ENCODE data around the gene RIN3. TPM values are rescaled to one million over a fixed set of nuclear protein-coding genes. Genes with fewer than 3 reads are reported as not detected.

The RIN3 gene
- total RNA-seq, 2 donors from 2014 or later, result 8.8 to 41.6 TPM

DNA sequence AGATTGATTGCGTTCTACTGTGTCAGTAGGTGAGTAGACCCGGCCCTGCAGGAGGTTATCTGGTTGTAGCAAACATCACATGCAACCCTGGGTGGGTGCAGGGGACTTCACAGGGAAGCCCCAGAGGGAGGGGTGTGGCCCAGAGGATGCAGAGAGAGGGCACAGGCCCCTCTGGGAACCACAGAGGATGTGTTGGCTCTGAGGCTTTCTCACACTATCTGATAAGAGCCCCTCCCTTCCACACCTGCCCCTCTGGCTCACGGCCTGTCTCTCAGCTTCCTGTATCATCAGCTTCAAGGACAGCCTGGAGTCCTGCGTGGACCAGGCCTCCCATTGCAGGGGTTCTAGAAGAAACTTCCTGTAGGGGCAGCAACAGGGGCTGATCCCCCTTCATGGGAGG, 101.9 kb downstream of the RIN3 start:
- Histone ChIP-seq H3K27me3 (replicated peaks; ENCODE audit: insufficient read depth) (no peaks in the 10 kb centered on the region), H3K9me3 (no peaks in the 10 kb centered on the region), H3K4me1 (replicated peaks) (peaks cover 5% of the 10 kb centered on the region), H3K27ac (no peak overlapping the region), H3K4me3 (no peak overlapping the region), H3K36me3 (no peaks in the 10 kb centered on the region)
- TF ChIP-seq POLR2A (IDR thresholded peaks at IDR 0.05), result no peak
- no peak for TF ChIP-seq POLR2AphosphoS5 (IDR thresholded peaks at IDR 0.05)
- TF ChIP-seq, protein P1, sequence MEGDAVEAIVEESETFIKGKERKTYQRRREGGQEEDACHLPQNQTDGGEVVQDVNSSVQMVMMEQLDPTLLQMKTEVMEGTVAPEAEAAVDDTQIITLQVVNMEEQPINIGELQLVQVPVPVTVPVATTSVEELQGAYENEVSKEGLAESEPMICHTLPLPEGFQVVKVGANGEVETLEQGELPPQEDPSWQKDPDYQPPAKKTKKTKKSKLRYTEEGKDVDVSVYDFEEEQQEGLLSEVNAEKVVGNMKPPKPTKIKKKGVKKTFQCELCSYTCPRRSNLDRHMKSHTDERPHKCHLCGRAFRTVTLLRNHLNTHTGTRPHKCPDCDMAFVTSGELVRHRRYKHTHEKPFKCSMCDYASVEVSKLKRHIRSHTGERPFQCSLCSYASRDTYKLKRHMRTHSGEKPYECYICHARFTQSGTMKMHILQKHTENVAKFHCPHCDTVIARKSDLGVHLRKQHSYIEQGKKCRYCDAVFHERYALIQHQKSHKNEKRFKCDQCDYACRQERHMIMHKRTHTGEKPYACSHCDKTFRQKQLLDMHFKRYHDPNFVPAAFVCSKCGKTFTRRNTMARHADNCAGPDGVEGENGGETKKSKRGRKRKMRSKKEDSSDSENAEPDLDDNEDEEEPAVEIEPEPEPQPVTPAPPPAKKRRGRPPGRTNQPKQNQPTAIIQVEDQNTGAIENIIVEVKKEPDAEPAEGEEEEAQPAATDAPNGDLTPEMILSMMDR (IDR thresholded peaks at IDR 0.05), result no peak
- intact Hi-C loops (cut with DNase I), result no loop called here
- no peak for DNase-seq (ENCODE audit: low spot score)
- WGBS, result 84% methylated on average over 4 of the region's 4 CpGs

DNA sequence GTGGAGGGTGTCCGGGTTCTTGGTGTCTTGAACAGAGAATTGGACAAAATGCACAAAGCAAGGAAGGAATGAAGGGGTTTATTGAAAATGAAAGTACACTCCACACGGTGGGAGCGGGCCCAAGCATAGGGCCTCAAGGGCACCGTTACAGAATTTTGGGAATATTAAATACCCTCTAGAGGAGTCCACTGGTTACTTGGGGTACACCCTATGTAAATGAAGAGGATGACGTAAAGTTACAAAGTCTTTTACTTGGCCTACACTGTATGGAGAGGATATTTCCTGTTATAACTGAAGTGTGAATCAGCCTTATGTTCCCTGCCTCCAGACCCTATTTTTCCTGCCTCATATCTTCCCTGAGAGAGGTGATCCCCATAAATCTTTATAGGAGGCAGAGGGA, 102.6 kb downstream of the RIN3 start:
- Histone ChIP-seq H3K4me3 (no peak overlapping the region), H3K4me1 (replicated peaks) (peaks cover 5% of the 10 kb centered on the region), H3K36me3 (no peaks in the 10 kb centered on the region), H3K9me3 (no peaks in the 10 kb centered on the region), H3K27me3 (replicated peaks; ENCODE audit: insufficient read depth) (no peaks in the 10 kb centered on the region), H3K27ac (no peak overlapping the region)
- WGBS, result 92% methylated on average over 5 of the region's 5 CpGs
- TF ChIP-seq POLR2A (IDR thresholded peaks at IDR 0.05), result no peak
- TF ChIP-seq POLR2AphosphoS5 (IDR thresholded peaks at IDR 0.05), result no peak
- TF ChIP-seq, protein P1 (IDR thresholded peaks at IDR 0.05), result no peak
- intact Hi-C loops (cut with DNase I), result no loop called here
- no peak for DNase-seq (ENCODE audit: low spot score)

DNA sequence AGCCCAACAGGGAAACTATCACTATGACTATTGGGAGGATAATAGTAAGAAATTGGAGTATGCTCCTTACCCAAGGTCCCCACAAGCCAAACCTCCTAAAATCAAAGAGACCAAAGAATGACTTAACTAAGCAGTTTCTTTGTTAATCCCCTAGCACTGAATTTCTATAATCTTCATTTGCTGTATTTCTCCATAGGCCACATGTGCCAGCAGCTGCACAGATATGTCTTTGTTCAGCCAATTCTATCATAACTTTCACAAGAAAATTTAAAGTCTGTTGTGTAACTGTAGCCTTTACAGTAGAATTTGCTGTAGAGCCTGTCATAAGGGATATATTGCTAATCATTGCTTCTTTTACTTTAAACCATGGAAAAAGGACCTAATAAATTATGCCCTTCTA, 104.0 kb downstream of the RIN3 start:
- intact Hi-C loops (cut with DNase I), result no loop called here
- Histone ChIP-seq H3K9me3 (no peaks in the 10 kb centered on the region), H3K36me3 (no peaks in the 10 kb centered on the region), H3K27me3 (replicated peaks; ENCODE audit: insufficient read depth) (no peaks in the 10 kb centered on the region), H3K4me1 (replicated peaks) (peaks cover 5% of the 10 kb centered on the region), H3K27ac (no peak overlapping the region), H3K4me3 (no peak overlapping the region)
- no peak for TF ChIP-seq POLR2AphosphoS5 (IDR thresholded peaks at IDR 0.05)
- TF ChIP-seq, protein P1 (IDR thresholded peaks at IDR 0.05), result no peak
- no peak for TF ChIP-seq POLR2A (IDR thresholded peaks at IDR 0.05)
- DNase-seq (ENCODE audit: low spot score), result no peak

DNA sequence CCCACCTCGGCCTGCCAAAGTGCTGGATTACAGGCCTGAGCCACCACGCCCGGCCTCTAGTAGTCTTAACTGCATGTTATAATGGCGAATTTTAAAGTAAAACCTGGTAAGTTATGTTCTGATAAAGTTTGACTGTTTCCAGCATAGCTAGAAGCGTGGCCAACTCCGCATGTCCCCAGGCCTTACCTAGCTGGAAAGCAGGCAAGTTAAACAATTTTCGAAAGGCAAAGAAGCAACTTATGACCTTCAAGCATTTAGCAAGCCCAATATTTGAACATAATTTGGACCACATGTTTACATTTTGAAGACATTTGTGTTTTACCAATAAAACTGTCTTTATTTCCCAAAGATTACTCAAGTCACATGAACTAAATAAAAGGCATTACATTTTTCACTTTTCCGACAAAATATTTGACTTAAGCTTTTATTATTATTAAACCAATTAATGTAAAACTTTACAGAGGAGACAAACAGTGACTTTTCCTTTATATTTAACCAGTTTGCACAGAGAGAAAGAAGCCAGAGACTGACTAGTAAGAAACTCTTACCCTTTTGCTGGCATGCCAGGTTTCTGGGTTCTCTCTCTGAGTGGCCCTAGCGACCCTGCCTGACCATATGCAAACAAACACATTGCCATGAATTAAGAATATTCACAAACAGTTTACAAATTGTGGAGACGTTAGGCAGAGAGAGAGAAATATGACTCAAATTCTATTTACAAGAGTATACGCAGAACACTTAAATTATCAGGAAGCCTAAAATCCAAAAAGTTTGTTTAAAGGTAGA, 106.3 kb downstream of the RIN3 start:
- intact Hi-C loops (cut with DNase I), result no loop called here
- peaks cover 5% of the 10 kb centered on the region for H3K4me1 ChIP-seq (replicated peaks)
- no peaks in the 10 kb centered on the region for H3K36me3 ChIP-seq
- 48% methylated on average over 11 of the region's 11 CpGs for WGBS
- H3K27me3 ChIP-seq (replicated peaks; ENCODE audit: insufficient read depth), result no peaks in the 10 kb centered on the region
- DNase-seq (ENCODE audit: low spot score), result no peak
- TF ChIP-seq POLR2AphosphoS5 (IDR thresholded peaks at IDR 0.05) (peak; percentile 20), POLR2A (IDR thresholded peaks at IDR 0.05) (no peak)
- TF ChIP-seq, protein P1 (IDR thresholded peaks at IDR 0.05), result no peak
- no peak overlapping the region for H3K4me3 ChIP-seq
- peak overlapping the region; percentile 6 to 70 for H3K27ac ChIP-seq
- no peaks in the 10 kb centered on the region for H3K9me3 ChIP-seq

DNA sequence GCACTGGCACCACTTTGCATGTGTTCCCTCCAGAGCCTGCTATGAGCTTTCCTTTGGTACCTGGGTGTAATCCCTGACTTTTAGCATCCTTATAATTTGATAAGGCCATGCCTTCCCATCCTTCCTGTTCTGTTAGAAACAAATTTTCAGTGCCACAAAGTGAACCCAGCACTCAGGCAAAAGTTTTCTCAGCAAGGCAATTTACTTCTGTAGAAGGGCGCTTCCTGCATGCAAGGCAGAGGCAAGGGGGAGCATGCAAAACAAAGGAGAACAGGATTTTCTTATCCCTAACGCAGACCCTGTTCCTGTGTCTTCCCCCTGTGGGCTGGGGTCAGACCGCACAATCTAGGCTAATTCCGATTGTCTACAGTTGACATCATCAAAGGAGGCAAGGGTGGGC, 108.7 kb downstream of the RIN3 start:
- 96% methylated on average over 4 of the region's 4 CpGs for WGBS
- intact Hi-C loops (cut with DNase I), result no loop called here
- H3K4me3 ChIP-seq, result no peak overlapping the region
- TF ChIP-seq, protein P1 (IDR thresholded peaks at IDR 0.05), result no peak
- TF ChIP-seq POLR2A (IDR thresholded peaks at IDR 0.05) (no peak), POLR2AphosphoS5 (IDR thresholded peaks at IDR 0.05) (no peak)
- H3K4me1 ChIP-seq (replicated peaks), result peaks cover 5% of the 10 kb centered on the region
- H3K9me3 ChIP-seq, result no peaks in the 10 kb centered on the region
- no peak overlapping the region for H3K27ac ChIP-seq
- H3K27me3 ChIP-seq (replicated peaks; ENCODE audit: insufficient read depth), result no peaks in the 10 kb centered on the region
- DNase-seq (ENCODE audit: low spot score), result no peak
- H3K36me3 ChIP-seq, result no peaks in the 10 kb centered on the region

Data from prostate gland (tissue), 2 donors.